ENCODE measurements around the gene RPL34. TPM values are rescaled to one million over a fixed set of nuclear protein-coding genes. Genes with fewer than 3 reads are reported as not detected.
A peak's percentile ranks its signal among the peaks of the same experiment; 100 is the strongest.

RPL34 gene
- total RNA-seq (2021; fragmentation: NEBNext Ultra II Directional; extraction: Animal tissue kit (Norgen Biotek cat#: 25700)) (1,419 and 1,430 TPM in 2 replicates), polyA plus RNA-seq (2011; rRNA removed) (1,414 and 2,987 TPM in 2 replicates), polyA minus RNA-seq (2011; rRNA and poly(A)+ RNA removed) (314 and 483 TPM in 2 replicates)
- 2,735 TPM for polyA plus RNA-seq (2011; cell fraction: cytosol; rRNA removed)
- 914 TPM for polyA plus RNA-seq (2011; cell fraction: nucleus; rRNA removed)
- polyA plus RNA-seq (2012, experiment 1 of 2): 2,414 to 2,962 TPM (median 2,632 TPM) in 4 replicates
- polyA plus RNA-seq (2012, experiment 2 of 2): 20,423 TPM
- polyA plus RNA-seq (2013, experiment 1 of 2): 2,424 TPM
- polyA plus RNA-seq (2013, experiment 2 of 2): 2,427 TPM
- 98.6 TPM for polyA minus RNA-seq (2011; cell fraction: cytosol; rRNA and poly(A)+ RNA removed)
- 439 TPM for polyA minus RNA-seq (2011; cell fraction: nucleus; rRNA and poly(A)+ RNA removed)
- long read RNA-seq, experiment 1, transcript RPL34-201 (5 exons, 529 nt): major isoform, 145 of 1,375 reads
- long read RNA-seq, experiment 1, transcript RPL34-206 (2 exons, 629 nt): minor isoform, 16 of 1,375 reads
- long read RNA-seq, experiment 1, transcript RPL34-202 (5 exons, 441 nt): minor isoform, 111 of 1,375 reads
- long read RNA-seq, experiment 1, partial matches to known transcripts: 1,065 of 1,375 reads
- long read RNA-seq, experiment 1, other reads (novel, unspliced or antisense): 35 of 1,375 reads
- long read RNA-seq, experiment 2, transcript RPL34-203 (6 exons, 853 nt): major isoform, 6 of 60 reads
- long read RNA-seq, experiment 2, partial matches to known transcripts: 2 of 60 reads
- long read RNA-seq, experiment 2, other reads (novel, unspliced or antisense): 51 of 60 reads

GRCh38 chr4:108620101-108620932 is at the start of gene RPL34:
Gene RPL34 (plus strand): TSS chr4:108620576. CDS start chr4:108621960, 1,384 bp downstream.
- Histone ChIP-seq H4K20me1 (replicated peaks in 1 of 2; ENCODE audit: control insufficient read depth in 1 of 2, insufficient read depth in 2 of 2, low read length in 2 of 2) (peaks cover 10 to 17% of the 10 kb centered on the region in 2 experiments), H3K9me3 (ENCODE audit: insufficient read depth in 2 of 2, low read depth in 1 of 2, low read length in 1 of 2) (no peaks in the 10 kb centered on the region), H3K23me2 (ENCODE audit: low read depth, low read length) (peaks cover 7% of the 10 kb centered on the region), H2BK15ac (ENCODE audit: low read length) (no peak within 1 kb of the TSS), H3K56ac (replicated peaks; ENCODE audit: insufficient read length, low read depth, low read length) (peak within 1 kb of the TSS; percentile 42), H4K5ac (ENCODE audit: insufficient read length, low read depth, low read length) (peak within 1 kb of the TSS; percentile 11), H3K4ac (replicated peaks; ENCODE audit: insufficient read length, low read depth, low read length) (no peak within 1 kb of the TSS), H3K4me2 (ENCODE audit: insufficient read depth in 1 of 2, low read depth in 2 of 2, low read length in 2 of 2) (peak within 1 kb of the TSS; percentile 73 to 90), H2AK5ac (ENCODE audit: low read depth, low read length) (peak within 1 kb of the TSS; percentile 49; the same call in 1 of the 2 replicates), H3K79me1 (ENCODE audit: low read depth, low read length) (peaks cover 7% of the 10 kb centered on the region), H3K14ac (ENCODE audit: insufficient read length) (peak within 1 kb of the TSS; percentile 31), H3K23ac (ENCODE audit: insufficient read length) (no peak within 1 kb of the TSS), H4K91ac (replicated peaks; ENCODE audit: insufficient read length, low read length) (peak within 1 kb of the TSS; percentile 57), H2BK20ac (ENCODE audit: low read length) (no peak within 1 kb of the TSS), H4K8ac (ENCODE audit: extremely low read depth, insufficient read depth, low read length) (peak within 1 kb of the TSS; percentile 94; the same call in 1 of the 2 replicates), H3K9ac (replicated peaks in 1 of 4; ENCODE audit: extremely low read depth in 1 of 4, low read depth in 3 of 4, low read length in 3 of 4) (peak within 1 kb of the TSS; percentile 92 to 99 (median 97)), H3K27me3 (replicated peaks in 1 of 4; ENCODE audit: control insufficient read depth in 3 of 4, extremely low read depth in 1 of 4, insufficient read depth in 3 of 4, low read length in 3 of 4) (no peaks in the 10 kb centered on the region), H2BK12ac (ENCODE audit: low read depth, low read length) (no peak within 1 kb of the TSS; the same call in 1 of the 2 replicates), H3K4me3 (ENCODE audit: extremely low read depth in 1 of 4, insufficient read depth in 2 of 4, low read depth in 3 of 4, low read length in 4 of 4) (peak within 1 kb of the TSS; percentile 72 to 100 (median 96)), H3K4me1 (replicated peaks in 1 of 4; ENCODE audit: control insufficient read depth in 3 of 4, insufficient read depth in 4 of 4, low read length in 3 of 4) (peaks cover 0 to 6% (median 3%) of the 10 kb centered on the region in 4 experiments; a peak in 3 of 7 replicates), H2AFZ (ENCODE audit: low read length) (peak within 1 kb of the TSS; percentile 93), H3K79me2 (ENCODE audit: control insufficient read depth in 1 of 2, insufficient read depth in 2 of 2, low read length in 2 of 2) (peaks cover 18 to 46% of the 10 kb centered on the region in 2 experiments), H3K27ac (ENCODE audit: low read depth, low read length) (peak within 1 kb of the TSS; percentile 92), H2BK5ac (ENCODE audit: low read depth, low read length) (peak within 1 kb of the TSS; percentile 95), H3K36me3 (ENCODE audit: control insufficient read depth in 2 of 4, insufficient read depth in 4 of 4, low read length in 3 of 4) (peaks cover 29 to 39% (median 37%) of the 10 kb centered on the region in 4 experiments), H2BK120ac (replicated peaks; ENCODE audit: low read depth, low read length) (no peak within 1 kb of the TSS), H3K18ac (ENCODE audit: extremely low read depth, low read length) (peak within 1 kb of the TSS; percentile 27; the same call in 1 of the 2 replicates)
- DNase-seq (ENCODE audit: low read depth in 1 of 2, low spot score in 2 of 2) (peak; percentile 77 to 88), FAIRE-seq (peak; percentile 95)
- CTCF ChIA-PET (ENCODE audit: partially characterized antibody): interaction anchor here (0.5 to 1.5 kb wide), 4 partner anchors 24 to 177 kb away, joined by 3 to 4 read pairs (median 4); no protein-coding TSS in a partner anchor
- WGBS, 2 experiments (ENCODE audit: extremely low coverage in 1 of 2, insufficient coverage in 1 of 2, insufficient read length in 1 of 2, insufficient replicate concordance in 2 of 2, low coverage in 1 of 2, low lambda C conversion rate in 2 of 2, missing lambda C conversion rate in 1 of 2): 3% methylated on average over 32 of the region's 32 CpGs; no CpG with 5 or more reads in 1 of the 2 experiments
- POLR2A ChIA-PET (ENCODE audit: partially characterized antibody): interaction anchor here (0.6 to 4.6 kb wide), 16 partner anchors 9 to 682 kb away, joined by 3 to 41 read pairs (median 6); partner anchors contain the start of genes COL25A1, ETNPPL and OSTC
- TF ChIP-seq SP1 (IDR thresholded peaks at IDR 0.05; ENCODE audit: low read depth, low read length): 0 out of 2 replicates have a peak, but pooled peaks have one; percentile 12
- TF ChIP-seq TAF7 (optimal IDR thresholded peaks at IDR 0.05; ENCODE audit: borderline replicate concordance, low read depth, low read length): peak; percentile 97
- TF ChIP-seq KDM5A (IDR thresholded peaks at IDR 0.05; ENCODE audit: low read length): 0 out of 2 replicates have a peak, but pooled peaks have one; percentile 27
- peak; percentile 60; the same call in 1 of the 2 replicates for TF ChIP-seq ATF2 (IDR thresholded peaks at IDR 0.05; ENCODE audit: low read length)
- peak; percentile 98 for TF ChIP-seq YY1 (IDR thresholded peaks at IDR 0.05; ENCODE audit: low read depth, low read length)

All from H1 (cell line).